Endothelial cell of umbilical vein (primary cell): ENCODE measurements around the gene BCAP31. TPM values are rescaled to one million over a fixed set of nuclear protein-coding genes. Genes with fewer than 3 reads are reported as not detected.

ENCODE experiments used
- BruUV-seq: library from RNA; stranded (reverse); fragments of 400-500 nt; replicated peaks from 2 replicates; lab custom pipeline; 2021; lab: Mats Ljungman, UMichigan
- CTCF ChIA-PET: fragments of 300-600, 350-600 bp; sonication (Branson Sonifier 250); formaldehyde crosslinking; loops from one replicate; lab custom pipeline; 2021; ENCODE audit warnings: antibody characterized with exemption, inconsistent platforms; lab: Charles Lee
- POLR2A ChIA-PET: fragments of 300-600, 350-600 bp; sonication (Branson Sonifier 250); formaldehyde crosslinking; loops from one replicate; lab custom pipeline; 2021; ENCODE audit warnings: antibody characterized with exemption, inconsistent platforms; lab: Charles Lee
- DNase-seq: peaks from one replicate; pipeline ENCODE4 v3.0.0-alpha.2; 2011; ENCODE audit warnings: low read depth, low spot score
- FAIRE-seq: peaks from 2 replicates; lab custom pipeline; 2011; peaks lifted over from hg19 to GRCh38; lab: Jason Lieb, UNC
- H2AFZ ChIP-seq: 2 replicates; pipeline ENCODE4 v1.6.0; 2012; ENCODE audit warnings: low read depth, low read length, control low read depth, inconsistent platforms
- H3K27ac ChIP-seq: 2 replicates; pipeline ENCODE4 v1.5.1; 2011; ENCODE audit warnings: low read depth, mild to moderate bottlenecking, control low read depth, low read length, moderate library complexity; ENCODE audit not compliant: insufficient read depth
- H3K27me3 ChIP-seq, 2 experiments: 2 replicates each; pipeline versions ENCODE4 v1.6.0 to v1.6.1; 2011; ENCODE audit warnings: low read length in 2 of 2, mixed read lengths in 1 of 2; ENCODE audit not compliant: control insufficient read depth in 2 of 2, insufficient read depth in 2 of 2
- H3K36me3 ChIP-seq, 2 experiments: 2 replicates in 1 of 2; 3 replicates in 1 of 2; pipeline ENCODE4 v1.5.1; 2011; ENCODE audit warnings: low read length in 2 of 2, mild to moderate bottlenecking in 1 of 2, moderate library complexity in 1 of 2; ENCODE audit not compliant: control insufficient read depth in 2 of 2, insufficient read depth in 2 of 2; ENCODE audit errors: extremely low read depth in 1 of 2
- H3K4me1 ChIP-seq: 3 replicates; pipeline ENCODE4 v1.5.1; 2011; ENCODE audit warnings: mild to moderate bottlenecking, low read length; ENCODE audit not compliant: control insufficient read depth, insufficient read depth; ENCODE audit errors: extremely low read depth
- H3K4me2 ChIP-seq: 2 replicates; pipeline ENCODE4 v1.6.1; 2011; ENCODE audit warnings: low read length, control low read depth, mixed read lengths; ENCODE audit not compliant: insufficient read depth
- H3K4me3 ChIP-seq, 3 experiments: fragments of 200-600 bp in 1 of 3; sonication (generic), shearing (Covaris generic) in 1 of 3; replicated peaks in 1 of 3; 2 replicates each; pipeline ENCODE4 v1.5.1; 2011 to 2016; ENCODE audit warnings: control low read depth in 3 of 3, low read length in 3 of 3, mild to moderate bottlenecking in 2 of 3, inconsistent platforms in 1 of 3, low read depth in 1 of 3, moderate library complexity in 1 of 3; ENCODE audit not compliant: insufficient read depth in 1 of 3
- H3K79me2 ChIP-seq: 2 replicates; pipeline ENCODE4 v1.6.0; 2012; ENCODE audit warnings: low read length, inconsistent platforms; ENCODE audit not compliant: control insufficient read depth, insufficient read depth
- H3K9ac ChIP-seq: replicated peaks from 2 replicates; pipeline ENCODE3; 2011; ENCODE audit warnings: low read length, control low read depth; ENCODE audit not compliant: insufficient read depth; ENCODE audit errors: extremely low read depth
- H3K9me1 ChIP-seq: replicated peaks from 3 replicates; pipeline ENCODE4 v1.6.0; 2011; ENCODE audit warnings: mild to moderate bottlenecking, low read length; ENCODE audit not compliant: control insufficient read depth, insufficient read depth; ENCODE audit errors: extremely low read depth
- H3K9me3 ChIP-seq: replicated peaks from 2 replicates; pipeline ENCODE4 v1.5.1; 2012; ENCODE audit warnings: low read length, inconsistent platforms; ENCODE audit not compliant: control insufficient read depth, insufficient read depth
- H4K20me1 ChIP-seq: replicated peaks from 2 replicates; pipeline ENCODE3; 2011; ENCODE audit warnings: mild to moderate bottlenecking, low read length; ENCODE audit not compliant: control insufficient read depth, insufficient read depth; ENCODE audit errors: extremely low read depth
- CTCF ChIP-seq, 2 donors: IDR thresholded peaks; 1 replicate in 1 of 2; 2 replicates in 1 of 2; pipeline ENCODE4 v1.5.1; 2011; ENCODE audit warnings: low read length in 2 of 2, mild to moderate bottlenecking in 2 of 2, moderate library complexity in 2 of 2, control low read depth in 1 of 2, inconsistent platforms in 1 of 2, low read depth in 1 of 2; ENCODE audit not compliant: insufficient read depth in 1 of 2; ENCODE audit errors: extremely low read depth in 1 of 2
- EZH2 ChIP-seq: IDR thresholded peaks from 2 replicates; pipeline ENCODE4 v1.6.1; 2012; ENCODE audit warnings: borderline replicate concordance, low read depth, mild to moderate bottlenecking, moderate library complexity, low read length, inconsistent platforms; ENCODE audit not compliant: severe bottlenecking
- FOS ChIP-seq: IDR thresholded peaks from 2 replicates; pipeline ENCODE4 v1.6.1; 2011; ENCODE audit warnings: mild to moderate bottlenecking, low read length, moderate library complexity, borderline replicate concordance; ENCODE audit not compliant: insufficient read depth
- GATA2 ChIP-seq: IDR thresholded peaks from 2 replicates; pipeline ENCODE4 v1.7.0; 2011; ENCODE audit warnings: low read depth, mild to moderate bottlenecking, moderate library complexity, mixed read lengths, low read length; ENCODE audit not compliant: insufficient read length, insufficient read depth
- JUN ChIP-seq: IDR thresholded peaks from 2 replicates; pipeline ENCODE4 v1.6.1; 2011; ENCODE audit warnings: borderline replicate concordance, low read depth; ENCODE audit not compliant: insufficient read length, insufficient read depth
- MAX ChIP-seq: IDR thresholded peaks from 2 replicates; pipeline ENCODE4 v1.6.1; 2011; ENCODE audit not compliant: insufficient read depth, insufficient read length
- MYC ChIP-seq: IDR thresholded peaks from one replicate; pipeline ENCODE4 v1.6.1; 2011; ENCODE audit warnings: mild to moderate bottlenecking, low read depth, low read length
- POLR2A ChIP-seq: IDR thresholded peaks from 2 replicates; pipeline ENCODE4 v1.6.1; 2012; ENCODE audit warnings: low read depth, mild to moderate bottlenecking, control low read depth, low read length
- POLR2AphosphoS5 ChIP-seq: IDR thresholded peaks from 2 replicates; pipeline ENCODE4 v1.6.1; 2012; ENCODE audit warnings: low read depth, mild to moderate bottlenecking, control low read depth, low read length, moderate library complexity; ENCODE audit not compliant: insufficient read depth
- dilution Hi-C: fragments of 300-500 bp; cut with MboI; formaldehyde crosslinking; loops from one replicate; pipeline ENCODE4 v1.15.0; 2019; ENCODE audit warnings: low sequenced_read_pairs; ENCODE audit not compliant: extremely low pct_ligation_motif_present
- intact Hi-C: fragments of 100-400 bp; cut with micrococcal nuclease; formaldehyde crosslinking; loops from one replicate; pipeline ENCODE4 v1.10.0; 2022
- polyA plus RNA-seq, 4 experiments: library from polyadenylated mRNA; depleted of rRNA in 3 of 4; stranded (reverse) in 3 of 4; unstranded in 1 of 4; fragments of >200 nt; gene quantifications; 2 replicates each; pipeline versions ENCODE4 v1.2.1 to v1.2.3, GENCODE V29; 2011 to 2012; ENCODE audit warnings: missing spikeins in 1 of 4
- total RNA-seq: library from RNA; stranded (reverse); gene quantifications from 2 replicates; pipeline ENCODE4 v1.2.3, GENCODE V29; 2021

The BCAP31 gene
- total and polyA plus RNA-seq, 2 donors (not counting 3 experiments of a cell fraction or from before 2014, with no cell fraction given): 169 to 203 TPM

GRCh38 chrX:153657161-153657560, 67.0 kb downstream of the BCAP31 start:
- no TSS peak for BruUV-seq
- no peak overlapping the region for H3K4me2 ChIP-seq
- dilution Hi-C loops: no loop called here
- no peaks in the 10 kb centered on the region for H3K79me2 ChIP-seq
- no peak overlapping the region for H2AFZ ChIP-seq
- ChIA-PET POLR2A (no interaction called here), CTCF (interaction anchor here (1.2 to 4.6 kb wide), 6 partner anchors 9 to 118 kb away, joined by 4 to 23 read pairs (median 10); partner anchors contain the start of gene DUSP9)
- intact Hi-C loops: no loop called here
- H3K36me3 ChIP-seq: no peaks in the 10 kb centered on the region
- FAIRE-seq (no peak), DNase-seq (no peak)
- no peak for TF ChIP-seq MYC
- TF ChIP-seq CTCF (IDR thresholded peaks at IDR 0.05; ENCODE audit: extremely low read depth in 1 of 2, insufficient read depth in 1 of 2, low read depth in 1 of 2, low read length in 2 of 2): no peak
- no peak for TF ChIP-seq POLR2A
- no peak for TF ChIP-seq JUN
- no peak for TF ChIP-seq POLR2AphosphoS5
- TF ChIP-seq FOS: no peak
- no peak overlapping the region for H3K27ac ChIP-seq
- no peaks in the 10 kb centered on the region for H3K9me1 ChIP-seq
- no peaks in the 10 kb centered on the region for H4K20me1 ChIP-seq
- H3K4me3 ChIP-seq: no peak overlapping the region
- no peaks in the 10 kb centered on the region for H3K9me3 ChIP-seq
- H3K4me1 ChIP-seq: no peaks in the 10 kb centered on the region
- no peak overlapping the region for H3K9ac ChIP-seq
- H3K27me3 ChIP-seq: peaks cover 0 to 9% of the 10 kb centered on the region in 2 experiments

GRCh38 chrX:153653556-153653955, 70.6 kb downstream of the BCAP31 start:
- DNase-seq (no peak), FAIRE-seq (no peak)
- Histone ChIP-seq H3K4me1 (no peaks in the 10 kb centered on the region), H4K20me1 (no peaks in the 10 kb centered on the region), H3K4me2 (no peak overlapping the region), H3K79me2 (no peaks in the 10 kb centered on the region), H3K27me3 (peaks cover 2 to 5% of the 10 kb centered on the region in 2 experiments), H3K4me3 (no peak overlapping the region), H2AFZ (no peak overlapping the region), H3K9me1 (no peaks in the 10 kb centered on the region), H3K27ac (no peak overlapping the region), H3K9ac (no peak overlapping the region), H3K36me3 (no peaks in the 10 kb centered on the region), H3K9me3 (no peaks in the 10 kb centered on the region)
- TF ChIP-seq JUN (no peak), POLR2AphosphoS5 (no peak), FOS (no peak), CTCF (IDR thresholded peaks at IDR 0.05; ENCODE audit: extremely low read depth in 1 of 2, insufficient read depth in 1 of 2, low read depth in 1 of 2, low read length in 2 of 2) (no peak), MYC (no peak), GATA2 (no peak), POLR2A (no peak), EZH2 (no peak), MAX (no peak)
- no TSS peak for BruUV-seq
- dilution Hi-C loops (no loop called here), intact Hi-C loops (no loop called here)
- ChIA-PET CTCF (interaction anchor here (0.6 to 2.1 kb wide), 4 partner anchors 8 to 114 kb away, joined by 3 to 8 read pairs (median 3); no protein-coding TSS in a partner anchor), POLR2A (no interaction called here)
